CD14-positive monocyte (primary cell): ENCODE measurements around the gene RXFP3. TPM values are rescaled to one million over a fixed set of nuclear protein-coding genes. Genes with fewer than 3 reads are reported as not detected.

Experiments used
- DNase-seq, 3 donors: peaks; one replicate each; pipeline ENCODE4 v3.0.0-alpha.2; 2011 to 2022
- H2AFZ ChIP-seq: 2 replicates; pipeline ENCODE4 v1.6.0; 2012; ENCODE audit warnings: mild to moderate bottlenecking, low read depth, low read length, inconsistent platforms; ENCODE audit not compliant: insufficient read depth, poor library complexity, severe bottlenecking
- H3K27ac ChIP-seq, 2 donors: 1 replicate in 1 of 2; 2 replicates in 1 of 2; pipeline ENCODE4 v1.5.1; 2012 to 2013; ENCODE audit warnings: low read length in 2 of 2, control low read depth in 1 of 2, inconsistent platforms in 1 of 2, low read depth in 1 of 2, mild to moderate bottlenecking in 1 of 2
- H3K27me3 ChIP-seq, 2 donors: one replicate each; pipeline versions ENCODE4 v1.6.0 to v1.6.1; 2011 to 2013; ENCODE audit warnings: low read length in 2 of 2; ENCODE audit not compliant: control insufficient read depth in 2 of 2, insufficient read depth in 2 of 2
- H3K36me3 ChIP-seq, 2 donors: replicated peaks in 1 of 2; 1 replicate in 1 of 2; 2 replicates in 1 of 2; pipeline versions ENCODE4 v1.5.1 to v1.6.1; 2012 to 2013; ENCODE audit warnings: low read length in 2 of 2, control low read depth in 1 of 2, inconsistent platforms in 1 of 2, mild to moderate bottlenecking in 1 of 2; ENCODE audit not compliant: insufficient read depth in 2 of 2, control insufficient read depth in 1 of 2
- H3K4me1 ChIP-seq, 2 donors: 1 replicate in 1 of 2; 2 replicates in 1 of 2; pipeline versions ENCODE4 v1.5.1 to v1.6.1; 2012 to 2013; ENCODE audit warnings: low read length in 2 of 2, control low read depth in 1 of 2, inconsistent platforms in 1 of 2, mild to moderate bottlenecking in 1 of 2, moderate library complexity in 1 of 2; ENCODE audit not compliant: insufficient read depth in 2 of 2, control insufficient read depth in 1 of 2
- H3K4me2 ChIP-seq: replicated peaks from 2 replicates; pipeline ENCODE3; 2012; ENCODE audit warnings: low read length, moderate library complexity, mild to moderate bottlenecking; ENCODE audit not compliant: poor library complexity, severe bottlenecking; ENCODE audit errors: extremely low read depth
- H3K4me3 ChIP-seq, 3 experiments: fragments of 200-600 bp in 1 of 3; sonication (generic) in 1 of 3; replicated peaks in 1 of 3; 1 replicate in 2 of 3; 2 replicates in 1 of 3; pipeline ENCODE4 v1.5.1; 2011 to 2013; ENCODE audit warnings: low read length in 3 of 3, mild to moderate bottlenecking in 3 of 3, control low read depth in 2 of 3, low read depth in 2 of 3, inconsistent platforms in 1 of 3, moderate library complexity in 1 of 3
- H3K79me2 ChIP-seq: 2 replicates; pipeline ENCODE4 v1.6.0; 2012; ENCODE audit warnings: mild to moderate bottlenecking, control low read depth, inconsistent platforms, low read length, moderate library complexity; ENCODE audit not compliant: insufficient read depth
- H3K9ac ChIP-seq: 2 replicates; pipeline ENCODE4 v1.6.0; 2017; ENCODE audit warnings: low read length, mild to moderate bottlenecking; ENCODE audit not compliant: insufficient read depth, poor library complexity, severe bottlenecking
- H3K9me3 ChIP-seq, 2 donors: replicated peaks in 1 of 2; 1 replicate in 1 of 2; 2 replicates in 1 of 2; pipeline versions ENCODE4 v1.5.1 to v1.6.1; 2012 to 2013; ENCODE audit warnings: low read length in 2 of 2, control low read depth in 1 of 2; ENCODE audit not compliant: control insufficient read depth in 1 of 2, insufficient read depth in 1 of 2
- H4K20me1 ChIP-seq: 2 replicates; pipeline ENCODE4 v1.6.0; 2012; ENCODE audit warnings: mild to moderate bottlenecking, low read length, control low read depth, moderate library complexity; ENCODE audit not compliant: insufficient read depth
- H3K27ac Mint-ChIP-seq, 7 donors: one replicate each; pipeline ENCODE4 v1.8.0; 2020; ENCODE audit warnings: mild to moderate bottlenecking in 7 of 7, mixed read lengths in 7 of 7, moderate library complexity in 6 of 7, inconsistent platforms in 2 of 7
- H3K27me3 Mint-ChIP-seq, 3 donors: one replicate each; pipeline ENCODE4 v1.8.0; 2021 to 2022; ENCODE audit warnings: low read depth in 3 of 3, mild to moderate bottlenecking in 3 of 3, mixed read lengths in 3 of 3, moderate library complexity in 3 of 3, inconsistent platforms in 1 of 3
- H3K36me3 Mint-ChIP-seq, 2 donors: one replicate each; pipeline ENCODE4 v1.8.0; 2020; ENCODE audit warnings: mixed read lengths in 2 of 2, inconsistent platforms in 1 of 2, mild to moderate bottlenecking in 1 of 2
- H3K4me1 Mint-ChIP-seq: one replicate; pipeline ENCODE4 v1.8.0; 2020; ENCODE audit warnings: mild to moderate bottlenecking, mixed read lengths
- H3K4me3 Mint-ChIP-seq, 2 donors: one replicate each; pipeline ENCODE4 v1.8.0; 2020; ENCODE audit warnings: mild to moderate bottlenecking in 2 of 2, mixed read lengths in 2 of 2, moderate library complexity in 1 of 2
- H3K9me3 Mint-ChIP-seq, 7 donors: one replicate each; pipeline ENCODE4 v1.8.0; 2020 to 2022; ENCODE audit warnings: mixed read lengths in 7 of 7, mild to moderate bottlenecking in 6 of 7, moderate library complexity in 6 of 7, inconsistent platforms in 2 of 7
- CTCF ChIP-seq: fragments of 200-600 bp; IDR thresholded peaks from one replicate; pipeline ENCODE4 v1.8.0; 2022; ENCODE audit warnings: antibody characterized with exemption, mild to moderate bottlenecking
- WGBS: methylation state at CpG from one replicate; pipeline ENCODE4 v1.1.5; 2013; ENCODE audit warnings: missing lambda C conversion rate; ENCODE audit not compliant: insufficient coverage; 5-methylcytosine and 5-hydroxymethylcytosine counted together
- intact Hi-C, 2 donors: fragments of 100-400 bp; cut with micrococcal nuclease; formaldehyde crosslinking; loops; one replicate each; pipeline versions ENCODE4 v1.15.0 to v1.15.1; 2023
- polyA plus RNA-seq, 3 donors: library from polyadenylated mRNA; depleted of rRNA in 1 of 3; unstranded in 2 of 3; stranded (reverse) in 1 of 3; fragments of 300-500 nt in 2 of 3; fragments of >200 nt in 1 of 3; fragmentation: Illumina TruSeq in 2 of 3; gene quantifications; 1 replicate in 2 of 3; 2 replicates in 1 of 3; pipeline ENCODE4 v1.2.3, GENCODE V29; 2012 to 2021

Gene RXFP3
- polyA plus RNA-seq, 3 donors = not detected

DNA sequence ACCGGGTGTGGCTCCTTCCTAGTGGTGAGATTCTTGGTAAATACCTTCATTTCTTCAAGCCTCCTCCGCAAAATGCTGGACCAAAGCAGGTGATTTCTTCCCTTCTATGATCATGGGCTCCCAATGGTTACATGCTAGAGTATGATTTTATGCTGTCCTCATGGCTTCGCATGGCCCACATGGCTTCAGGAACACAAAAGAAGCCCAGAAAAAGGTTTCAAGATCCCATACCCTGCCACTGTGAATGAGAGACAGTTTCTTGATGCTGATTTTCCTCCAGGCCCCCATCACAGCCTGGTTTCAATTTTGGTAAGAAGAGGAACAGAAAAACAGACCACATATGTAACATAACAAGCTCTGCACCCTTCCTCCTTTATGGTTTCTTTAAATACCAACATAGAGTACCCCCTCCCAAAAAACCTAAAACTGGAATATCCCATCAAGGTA, 2.4 kb upstream of the RXFP3 start:
- no peak for DNase-seq
- Histone ChIP-seq H4K20me1 (no peaks in the 10 kb centered on the region), H2AFZ (no peak overlapping the region), H3K9me3 (no peaks in the 10 kb centered on the region), H3K4me3 (no peak overlapping the region), H3K4me2 (no peak overlapping the region), H3K4me1 (no peaks in the 10 kb centered on the region), H3K79me2 (no peaks in the 10 kb centered on the region), H3K27ac (no peak overlapping the region), H3K27me3 (peaks cover 11 to 38% of the 10 kb centered on the region in 2 donors), H3K9ac (no peak overlapping the region), H3K36me3 (no peaks in the 10 kb centered on the region)
- Mint-ChIP-seq H3K4me1 (peaks cover 5% of the 10 kb centered on the region), H3K9me3 (peaks cover 0 to 19% (median 9%) of the 10 kb centered on the region in 7 donors), H3K27me3 (peaks cover 33 to 41% (median 35%) of the 10 kb centered on the region in 3 donors), H3K4me3 (no peak overlapping the region), H3K27ac (no peak overlapping the region), H3K36me3 (no peaks in the 10 kb centered on the region)
- intact Hi-C loops = loop anchor here in 1 of 2 donors (5.0 kb wide), 1 partner anchor 496 kb away; no protein-coding TSS in a partner anchor
- WGBS = 86% methylated on average over 1 of the region's 3 CpGs
- no peak for TF ChIP-seq CTCF

GRCh38 chr5:33934176-33934575, 2.0 kb upstream of the RXFP3 start:
- no peak overlapping the region for H3K9ac ChIP-seq
- intact Hi-C loops = loop anchor here in 1 of 2 donors (5.0 kb wide), 1 partner anchor 497 kb away; no protein-coding TSS in a partner anchor
- peaks cover 37 to 45% (median 39%) of the 10 kb centered on the region in 3 donors for H3K27me3 Mint-ChIP-seq

More at GRCh38 chr5:33934176-33934575, 2.0 kb upstream of the RXFP3 start:
- Histone ChIP-seq H3K4me1 (no peaks in the 10 kb centered on the region), H3K27ac (no peak overlapping the region), H3K4me2 (no peak overlapping the region), H4K20me1 (no peaks in the 10 kb centered on the region), H2AFZ (no peak overlapping the region), H3K4me3 (no peak overlapping the region), H3K9me3 (no peaks in the 10 kb centered on the region), H3K79me2 (no peaks in the 10 kb centered on the region), H3K27me3 (peaks cover 14 to 41% of the 10 kb centered on the region in 2 donors), H3K36me3 (no peaks in the 10 kb centered on the region)
- Mint-ChIP-seq H3K36me3 (no peaks in the 10 kb centered on the region), H3K27ac (no peak overlapping the region), H3K9me3 (peaks cover 0 to 22% (median 9%) of the 10 kb centered on the region in 7 donors), H3K4me1 (peaks cover 5% of the 10 kb centered on the region), H3K4me3 (no peak overlapping the region)
- WGBS = no CpG with 5 or more reads among the region's 1 CpG
- TF ChIP-seq CTCF = no peak
- no peak for DNase-seq
